IPS DF 4.7 (cell line): ENCODE results near the gene PALS2.
A peak's percentile ranks its signal among the peaks of the same experiment; 100 is the strongest.

Experiments used
- DNase-seq: peaks from one replicate; pipeline ENCODE4 v3.0.0-alpha.2; 2013; ENCODE audit warnings: low spot score; ENCODE audit errors: extremely low read depth

PALS2 gene

GRCh38 chr7:24572997-24573553 lies at the start of gene PALS2:
TSS of gene PALS2 (plus strand) at chr7:24573452. CDS start at chr7:24623668, 50,216 bp downstream.
- DNase-seq: no peak

GRCh38 chr7:24531255-24531654 lies 42.0 kb upstream of the PALS2 start:
- DNase-seq: no peak

- no peak for DNase-seq
These were observed 36.6 kb upstream of the PALS2 start for GRCh38 chr7:24536682-24537081.

- DNase-seq: no peak
These were observed 32.3 kb upstream of the PALS2 start for GRCh38 chr7:24540956-24541355.

- no peak for DNase-seq
These were observed 28.0 kb upstream of the PALS2 start for GRCh38 chr7:24545215-24545614.

GRCh38 chr7:24548390-24548789 lies 24.9 kb upstream of the PALS2 start:
- no peak for DNase-seq

GRCh38 chr7:24549991-24550390 lies 23.3 kb upstream of the PALS2 start:
- no peak for DNase-seq

- DNase-seq: no peak
These were observed 18.1 kb upstream of the PALS2 start for GRCh38 chr7:24555184-24555583.

- no peak for DNase-seq
These were observed 17.5 kb upstream of the PALS2 start for GRCh38 chr7:24555719-24556118.

GRCh38 chr7:24560772-24561171 lies 12.5 kb upstream of the PALS2 start:
- no peak for DNase-seq

GRCh38 chr7:24566274-24566673 lies 7.0 kb upstream of the PALS2 start:
- DNase-seq: no peak

GRCh38 chr7:24570983-24571382 lies 2.3 kb upstream of the PALS2 start:
- no peak for DNase-seq

- DNase-seq: no peak
These were observed 1.2 kb upstream of the PALS2 start for GRCh38 chr7:24572016-24572392.

- no peak for DNase-seq
These were observed 757 bp upstream of the PALS2 start for GRCh38 chr7:24572393-24572996.

- no peak for DNase-seq
These were observed 494 bp downstream of the PALS2 start for GRCh38 chr7:24573554-24574338.

- no peak for DNase-seq
These were observed 1.1 kb downstream of the PALS2 start for GRCh38 chr7:24574386-24574785.

- no peak for DNase-seq
These were observed 1.7 kb downstream of the PALS2 start for GRCh38 chr7:24574950-24575349.

- DNase-seq: peak; percentile 33
These were observed 3.1 kb downstream of the PALS2 start for GRCh38 chr7:24576171-24577025.

- no peak for DNase-seq
These were observed 4.8 kb downstream of the PALS2 start for GRCh38 chr7:24578052-24578451.

- no peak for DNase-seq
These were observed 7.2 kb downstream of the PALS2 start for GRCh38 chr7:24580283-24580946.

GRCh38 chr7:24582166-24582565 lies 8.9 kb downstream of the PALS2 start:
- no peak for DNase-seq
